ENCODE results near the gene PLPP3.

PLPP3 gene

DNA sequence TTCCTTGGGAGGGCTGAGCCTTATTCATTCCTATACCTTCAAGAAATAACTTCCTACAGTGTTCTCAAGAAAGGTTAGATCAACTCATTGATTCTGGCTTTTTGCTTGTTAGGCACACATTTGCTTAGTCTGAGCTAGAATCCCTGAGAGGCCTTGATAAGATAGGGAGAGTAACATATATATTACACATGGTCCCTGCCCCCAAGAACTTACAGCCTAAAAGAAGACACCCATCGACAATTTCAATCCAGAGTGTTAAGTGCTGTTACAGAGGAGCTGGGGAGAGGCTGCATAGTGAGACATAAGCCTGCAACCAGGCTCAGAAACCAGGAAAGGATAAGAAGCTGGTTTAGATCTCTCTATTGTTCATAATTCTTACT lies 68.7 kb downstream of the PLPP3 start:
- DNase-seq, result no peak
- H3K27ac Mint-ChIP-seq, result no peak overlapping the region
- H3K4me1 Mint-ChIP-seq, result no peaks in the 10 kb centered on the region
- H3K9me3 Mint-ChIP-seq, result no peaks in the 10 kb centered on the region
- H3K36me3 Mint-ChIP-seq (ENCODE audit: low read depth), result no peaks in the 10 kb centered on the region
- no peaks in the 10 kb centered on the region for H3K27me3 Mint-ChIP-seq
- ATAC-seq, result no peak
- H3K4me3 Mint-ChIP-seq, result no peak overlapping the region

- DNase-seq (no peak), ATAC-seq (no peak)
- Mint-ChIP-seq H3K27ac (no peak overlapping the region), H3K9me3 (no peaks in the 10 kb centered on the region), H3K4me1 (no peaks in the 10 kb centered on the region), H3K36me3 (ENCODE audit: low read depth) (no peaks in the 10 kb centered on the region), H3K27me3 (no peaks in the 10 kb centered on the region), H3K4me3 (no peak overlapping the region)
Measured at GRCh38 chr1:56509713-56510641, 69.4 kb downstream of the PLPP3 start.

DNA sequence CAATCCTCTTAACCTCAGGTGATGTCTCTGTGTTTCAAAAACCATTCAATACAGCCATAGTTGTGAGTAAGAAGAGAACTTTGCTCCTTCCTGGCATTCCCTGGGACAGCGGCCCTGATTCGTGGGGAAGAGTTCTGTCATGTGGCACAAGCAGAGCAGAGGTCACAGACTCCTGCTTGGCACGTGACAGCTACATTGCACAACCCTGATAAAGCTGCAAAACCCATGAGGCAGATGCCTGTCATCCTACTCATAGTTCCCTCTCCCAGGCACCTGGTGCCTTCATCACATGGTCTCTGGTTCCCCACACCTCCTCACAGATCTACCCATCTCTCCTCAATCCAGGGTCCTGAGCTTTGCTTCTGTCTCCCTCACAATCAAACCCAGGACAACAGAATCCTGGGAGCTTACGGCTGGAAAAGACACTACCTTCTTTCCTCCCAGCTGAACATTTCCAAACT lies 70.8 kb downstream of the PLPP3 start:
- ATAC-seq, result no peak
- no peaks in the 10 kb centered on the region for H3K9me3 Mint-ChIP-seq
- H3K4me3 Mint-ChIP-seq, result no peak overlapping the region
- H3K36me3 Mint-ChIP-seq (ENCODE audit: low read depth), result no peaks in the 10 kb centered on the region
- no peak overlapping the region for H3K27ac Mint-ChIP-seq
- no peaks in the 10 kb centered on the region for H3K4me1 Mint-ChIP-seq
- no peaks in the 10 kb centered on the region for H3K27me3 Mint-ChIP-seq
- no peak for DNase-seq

DNA sequence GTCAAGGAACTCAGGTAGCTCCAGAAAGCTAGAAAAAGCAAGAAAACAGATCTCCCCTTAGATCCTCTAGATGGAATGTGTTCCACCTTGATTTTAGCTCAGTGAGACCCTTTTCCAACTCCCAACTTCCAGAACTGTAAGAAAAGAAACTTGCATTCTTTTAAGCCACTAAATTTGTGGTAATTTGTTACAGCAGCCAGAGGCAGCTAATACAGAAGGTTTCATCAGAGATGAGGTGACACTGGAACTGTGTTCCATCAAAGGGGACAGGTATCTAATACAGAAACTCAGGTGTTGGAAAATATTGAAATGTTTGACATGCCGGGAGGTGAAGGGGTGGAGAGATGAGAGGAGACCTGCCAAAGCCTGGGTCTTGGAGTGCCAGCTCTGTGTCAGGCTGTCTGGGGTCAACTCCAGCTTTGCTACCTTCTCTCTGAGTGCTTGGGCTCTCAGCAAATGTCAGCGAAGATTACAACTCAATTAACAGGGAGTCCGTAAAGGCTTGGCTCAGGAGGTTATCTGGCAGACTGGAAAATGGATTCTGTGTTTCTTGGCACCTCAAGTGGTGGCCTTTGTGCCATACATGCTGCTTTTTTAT lies 71.3 kb downstream of the PLPP3 start:
- Mint-ChIP-seq H3K9me3 (no peaks in the 10 kb centered on the region), H3K4me3 (no peak overlapping the region), H3K27ac (no peak overlapping the region), H3K4me1 (no peaks in the 10 kb centered on the region), H3K27me3 (no peaks in the 10 kb centered on the region), H3K36me3 (ENCODE audit: low read depth) (no peaks in the 10 kb centered on the region)
- DNase-seq (no peak), ATAC-seq (no peak)

DNA sequence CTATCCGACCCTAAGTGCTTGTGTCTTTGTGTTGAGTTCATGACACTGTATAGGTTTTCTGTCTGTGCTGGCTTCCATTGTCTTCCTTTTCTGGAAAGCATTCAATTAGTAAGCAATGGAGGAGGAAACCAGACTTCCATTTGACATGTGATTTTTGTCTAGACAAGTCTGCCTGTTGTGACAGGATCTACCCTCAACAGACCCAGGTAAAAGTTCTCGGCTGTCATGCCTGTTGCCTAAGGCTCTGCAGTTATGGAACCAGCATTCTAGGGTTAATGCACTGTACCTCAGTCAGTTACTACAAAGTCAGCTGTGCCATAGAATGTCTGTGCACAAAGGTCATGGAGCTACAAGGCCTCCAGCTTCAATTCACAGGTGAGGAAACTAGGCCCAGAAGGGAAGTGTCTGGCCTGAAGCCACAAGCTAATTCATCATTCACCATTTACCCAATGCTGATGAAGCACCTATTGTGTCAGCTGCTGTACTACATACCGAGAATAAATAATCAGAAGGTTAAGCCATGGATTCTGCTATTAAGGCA lies 72.3 kb downstream of the PLPP3 start:
- Mint-ChIP-seq H3K27me3 (no peaks in the 10 kb centered on the region), H3K27ac (no peak overlapping the region), H3K36me3 (ENCODE audit: low read depth) (no peaks in the 10 kb centered on the region), H3K4me3 (no peak overlapping the region), H3K4me1 (no peaks in the 10 kb centered on the region), H3K9me3 (peaks cover 3% of the 10 kb centered on the region)
- no peak for DNase-seq
- no peak for ATAC-seq

GRCh38 chr1:56505792-56506743 lies 73.3 kb downstream of the PLPP3 start:
- Mint-ChIP-seq H3K27me3 (no peaks in the 10 kb centered on the region), H3K9me3 (peaks cover 3% of the 10 kb centered on the region), H3K4me3 (no peak overlapping the region), H3K36me3 (ENCODE audit: low read depth) (no peaks in the 10 kb centered on the region), H3K4me1 (no peaks in the 10 kb centered on the region), H3K27ac (no peak overlapping the region)
- ATAC-seq, result no peak
- DNase-seq, result no peak

DNA sequence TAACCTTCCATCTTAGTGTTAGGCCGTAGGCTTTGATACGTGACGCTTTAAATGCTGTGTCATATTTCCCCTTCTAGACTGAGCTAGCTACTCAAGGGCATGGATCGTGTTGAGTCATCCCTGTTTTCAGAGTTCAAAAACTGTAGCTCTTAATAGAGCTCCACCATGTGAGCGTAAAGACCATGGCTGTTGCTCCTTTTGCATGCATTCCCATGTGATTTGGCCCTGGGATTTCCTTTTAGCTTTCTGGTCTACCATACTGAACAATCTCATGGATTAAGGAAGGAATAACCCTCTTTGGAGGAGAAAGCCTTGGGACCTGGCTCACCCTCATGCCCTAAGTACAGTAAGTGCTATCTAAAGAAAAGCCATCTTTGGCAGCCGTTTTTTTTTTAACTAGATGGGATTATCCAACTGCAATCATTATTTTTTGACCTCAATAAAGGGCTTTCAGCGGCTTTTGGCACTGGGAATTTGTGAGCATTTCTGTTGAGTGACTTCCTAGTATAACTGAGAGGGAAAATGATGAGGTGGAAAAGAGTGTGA lies 76.6 kb downstream of the PLPP3 start:
- ATAC-seq (no peak), DNase-seq (no peak)
- Mint-ChIP-seq H3K9me3 (peaks cover 7% of the 10 kb centered on the region), H3K4me1 (no peaks in the 10 kb centered on the region), H3K4me3 (no peak overlapping the region), H3K27me3 (peaks cover 5% of the 10 kb centered on the region), H3K27ac (no peak overlapping the region), H3K36me3 (ENCODE audit: low read depth) (no peaks in the 10 kb centered on the region)

- Mint-ChIP-seq H3K9me3 (peaks cover 7% of the 10 kb centered on the region), H3K27ac (no peak overlapping the region), H3K4me1 (no peaks in the 10 kb centered on the region), H3K36me3 (ENCODE audit: low read depth) (no peaks in the 10 kb centered on the region), H3K27me3 (peaks cover 5% of the 10 kb centered on the region), H3K4me3 (no peak overlapping the region)
- ATAC-seq (no peak), DNase-seq (no peak)
Measured at GRCh38 chr1:56501888-56502287, 77.5 kb downstream of the PLPP3 start.

GRCh38 chr1:56501426-56501825 lies 77.9 kb downstream of the PLPP3 start:
- peaks cover 7% of the 10 kb centered on the region for H3K9me3 Mint-ChIP-seq
- H3K36me3 Mint-ChIP-seq (ENCODE audit: low read depth), result no peaks in the 10 kb centered on the region
- no peak for ATAC-seq
- H3K4me3 Mint-ChIP-seq, result no peak overlapping the region
- no peak overlapping the region for H3K27ac Mint-ChIP-seq
- no peaks in the 10 kb centered on the region for H3K4me1 Mint-ChIP-seq
- H3K27me3 Mint-ChIP-seq, result peaks cover 5% of the 10 kb centered on the region
- DNase-seq, result no peak

- ATAC-seq (no peak), DNase-seq (no peak)
- Mint-ChIP-seq H3K9me3 (peaks cover 4% of the 10 kb centered on the region), H3K27me3 (peaks cover 9% of the 10 kb centered on the region), H3K27ac (no peak overlapping the region), H3K4me1 (no peaks in the 10 kb centered on the region), H3K36me3 (ENCODE audit: low read depth) (no peaks in the 10 kb centered on the region), H3K4me3 (no peak overlapping the region)
Measured at GRCh38 chr1:56496821-56497772, 82.3 kb downstream of the PLPP3 start.

DNA sequence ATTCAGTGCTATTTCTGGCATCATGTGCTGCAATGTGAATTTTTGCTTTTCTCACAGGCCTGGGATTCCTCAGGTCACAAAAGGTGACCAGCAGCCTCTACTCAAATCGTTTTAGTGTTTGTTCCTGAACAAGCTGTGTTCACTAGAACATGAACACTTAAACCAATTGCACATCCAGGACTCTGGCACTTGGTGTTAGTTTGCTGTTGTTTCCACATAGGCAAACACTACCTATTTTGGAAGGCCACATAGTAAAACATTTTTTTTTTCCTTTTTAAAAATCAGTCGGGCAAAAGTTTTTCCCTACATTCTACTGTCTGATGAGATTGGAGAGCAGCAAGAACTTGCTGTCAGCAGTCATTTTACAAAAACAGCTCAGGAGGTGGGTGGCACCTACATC lies 83.2 kb downstream of the PLPP3 start:
- no peak for ATAC-seq
- Mint-ChIP-seq H3K9me3 (peaks cover 6% of the 10 kb centered on the region), H3K36me3 (ENCODE audit: low read depth) (no peaks in the 10 kb centered on the region), H3K27me3 (peaks cover 9% of the 10 kb centered on the region), H3K4me1 (no peaks in the 10 kb centered on the region), H3K4me3 (no peak overlapping the region), H3K27ac (no peak overlapping the region)
- DNase-seq, result no peak

- Mint-ChIP-seq H3K4me1 (no peaks in the 10 kb centered on the region), H3K36me3 (ENCODE audit: low read depth) (no peaks in the 10 kb centered on the region), H3K4me3 (no peak overlapping the region), H3K9me3 (peaks cover 7% of the 10 kb centered on the region), H3K27me3 (peaks cover 9% of the 10 kb centered on the region), H3K27ac (no peak overlapping the region)
- DNase-seq (no peak), ATAC-seq (no peak)
Measured at GRCh38 chr1:56495538-56495937, 83.8 kb downstream of the PLPP3 start.

- Mint-ChIP-seq H3K36me3 (ENCODE audit: low read depth) (no peaks in the 10 kb centered on the region), H3K27me3 (peaks cover 4% of the 10 kb centered on the region), H3K9me3 (peaks cover 3% of the 10 kb centered on the region), H3K27ac (no peak overlapping the region), H3K4me3 (no peak overlapping the region), H3K4me1 (no peaks in the 10 kb centered on the region)
- DNase-seq (no peak), ATAC-seq (no peak)
Measured at GRCh38 chr1:56494306-56494705, 85.1 kb downstream of the PLPP3 start.

Data from activated naive CD8-positive, alpha-beta T cell treated with anti-CD3 and anti-CD28 coated beads, Interleukin-2, amount 50 U/mL, for 24 hours (primary cell).